HEK293T (cell line): ENCODE data around the gene REN.

Experiments
- BHLHE40 ChIP-seq: fragments of 450-650 bp; IDR thresholded peaks from 2 replicates; pipeline ENCODE4 v1.6.1; 2016; ENCODE audit warnings: mild to moderate bottlenecking, moderate library complexity, borderline replicate concordance
- FOXK2 ChIP-seq: fragments of 450-650 bp; IDR thresholded peaks from 2 replicates; pipeline ENCODE4 v1.6.1; 2016; ENCODE audit warnings: mild to moderate bottlenecking
- FOXM1 ChIP-seq: fragments of 450-650 bp; IDR thresholded peaks from 2 replicates; pipeline ENCODE4 v1.6.1; 2017; ENCODE audit warnings: mild to moderate bottlenecking, borderline replicate concordance
- SUZ12 ChIP-seq: fragments of 450-650 bp; IDR thresholded peaks from 2 replicates; pipeline ENCODE4 v1.6.1; 2016; ENCODE audit warnings: mild to moderate bottlenecking
- TARDBP ChIP-seq: fragments of 450-650 bp; IDR thresholded peaks from 2 replicates; pipeline ENCODE4 v1.6.1; 2016

DNA sequence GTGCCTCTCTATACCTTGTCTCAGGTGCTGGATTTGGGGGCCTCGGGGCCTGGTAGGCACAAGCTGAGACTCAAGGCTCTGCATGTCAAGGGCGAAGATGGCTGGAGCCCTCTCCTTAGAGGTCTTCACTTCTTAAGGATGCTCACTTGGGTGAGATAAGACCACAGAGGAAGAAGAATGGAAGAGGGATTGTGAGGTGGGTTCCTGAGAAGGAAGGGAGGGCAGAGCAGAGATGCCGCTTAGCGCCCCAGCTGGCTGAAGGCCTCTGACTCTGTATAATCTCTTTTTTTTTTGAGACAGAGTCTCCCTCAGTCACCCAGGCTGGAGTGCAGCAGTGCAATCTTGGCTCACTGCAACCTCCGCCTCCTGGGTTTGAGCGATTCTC lies 61.0 kb downstream of the REN start:
- TF ChIP-seq TARDBP: no peak
- TF ChIP-seq SUZ12: no peak
- no peak for TF ChIP-seq FOXK2
- no peak for TF ChIP-seq BHLHE40
- TF ChIP-seq FOXM1: no peak
